Activated CD8-positive, alpha-beta memory T cell treated with anti-CD3 and anti-CD28 coated beads for 1 hour (primary cell): ENCODE measurements around the gene MAPK13.
"Not testable (repeated sequence)": the region's sequence is repeated elsewhere in the genome, so short reads cannot be mapped to it uniquely, and the experiment has no call there.

Source experiments
- DNase-seq, 2 donors: peaks; one replicate each; pipeline ENCODE4 v3.0.0-alpha.2; 2020; ENCODE audit warnings: low read depth in 1 of 2; ENCODE audit errors: extremely low read depth in 1 of 2

The MAPK13 gene

GRCh38 chr6:36126553-36127458, 3.5 kb upstream of the MAPK13 start:
- no peak for DNase-seq

GRCh38 chr6:36127462-36128016, 2.8 kb upstream of the MAPK13 start:
- no peak for DNase-seq

- DNase-seq: no peak
Observed at GRCh38 chr6:36128073-36128472, 2.2 kb upstream of the MAPK13 start.

GRCh38 chr6:36128793-36129192, 1.5 kb upstream of the MAPK13 start:
- DNase-seq: no peak

GRCh38 chr6:36129334-36129733, 979 bp upstream of the MAPK13 start:
- DNase-seq: not testable (repeated sequence)

GRCh38 chr6:36130667-36131510, 576 bp downstream of the MAPK13 start:
- DNase-seq: peak in 1 of 2 donors; percentile 28

GRCh38 chr6:36131511-36132245, 1.4 kb downstream of the MAPK13 start:
- no peak for DNase-seq

GRCh38 chr6:36132246-36132895, 2.1 kb downstream of the MAPK13 start:
- DNase-seq: no peak

GRCh38 chr6:36133148-36133547, 2.8 kb downstream of the MAPK13 start:
- no peak for DNase-seq

- no peak for DNase-seq
Observed at GRCh38 chr6:36133912-36134311, 3.6 kb downstream of the MAPK13 start.

- DNase-seq: no peak
Observed at GRCh38 chr6:36135053-36135731, 4.9 kb downstream of the MAPK13 start.

- DNase-seq: no peak
Observed at GRCh38 chr6:36136034-36136433, 5.7 kb downstream of the MAPK13 start.

- DNase-seq: no peak
Observed at GRCh38 chr6:36136551-36136950, 6.2 kb downstream of the MAPK13 start.

GRCh38 chr6:36138667-36139066, 8.4 kb downstream of the MAPK13 start:
- DNase-seq: no peak

- no peak for DNase-seq
Observed at GRCh38 chr6:36139431-36139830, 9.1 kb downstream of the MAPK13 start.

GRCh38 chr6:36139991-36140710, 9.8 kb downstream of the MAPK13 start:
- DNase-seq: no peak

GRCh38 chr6:36141091-36141490, 10.8 kb downstream of the MAPK13 start:
- no peak for DNase-seq

GRCh38 chr6:36141961-36142360, 11.6 kb downstream of the MAPK13 start:
- DNase-seq: no peak
